Activated CD4-positive, alpha-beta T cell treated with anti-CD3 and anti-CD28 coated beads, Interleukin-2, amount 10 ng/mL, durations not matched to agents 24 days and 14 days (primary cell): ENCODE results near the gene IRF5. TPM values are rescaled to one million over a fixed set of nuclear protein-coding genes. Genes with fewer than 3 reads are reported as not detected.

Experiments used
- DNase-seq: peaks from one replicate; pipeline ENCODE4 v3.0.0; 2022
- H3K27ac Mint-ChIP-seq: one replicate; pipeline ENCODE4 v1.8.0; 2022; ENCODE audit warnings: mild to moderate bottlenecking, mixed read lengths
- H3K27me3 Mint-ChIP-seq: one replicate; pipeline ENCODE4 v1.8.0; 2022; ENCODE audit warnings: mixed read lengths
- H3K36me3 Mint-ChIP-seq: one replicate; pipeline ENCODE4 v1.8.0; 2022; ENCODE audit warnings: low read depth, mild to moderate bottlenecking, mixed read lengths
- H3K4me1 Mint-ChIP-seq: one replicate; pipeline ENCODE4 v1.8.0; 2021; ENCODE audit warnings: mixed read lengths
- H3K4me3 Mint-ChIP-seq: one replicate; pipeline ENCODE4 v1.8.0; 2022; ENCODE audit warnings: mild to moderate bottlenecking, moderate library complexity, mixed read lengths
- H3K9me3 Mint-ChIP-seq: one replicate; pipeline ENCODE4 v1.8.0; 2021; ENCODE audit warnings: mixed read lengths
- intact Hi-C: fragments of 100-400 bp; cut with micrococcal nuclease; formaldehyde crosslinking; loops from one replicate; pipeline ENCODE4 v1.15.1; 2023
- total RNA-seq: library from RNA; stranded (reverse); gene quantifications from 2 replicates; pipeline ENCODE4 v1.2.3, GENCODE V29; 2022

The IRF5 gene
- total RNA-seq, 1 donor from 2014 or later = 18.6 TPM

GRCh38 chr7:128945668-128946366 lies 8.1 kb downstream of the IRF5 start:
- Mint-ChIP-seq H3K27ac (no peak overlapping the region), H3K9me3 (no peaks in the 10 kb centered on the region), H3K36me3 (peaks cover 9% of the 10 kb centered on the region), H3K27me3 (no peaks in the 10 kb centered on the region), H3K4me1 (peaks cover 7% of the 10 kb centered on the region), H3K4me3 (no peak overlapping the region)
- intact Hi-C loops = no loop called here
- DNase-seq = no peak

- no peaks in the 10 kb centered on the region for H3K9me3 Mint-ChIP-seq
- intact Hi-C loops = no loop called here
Measured at GRCh38 chr7:128946936-128947830, 9.5 kb downstream of the IRF5 start.

GRCh38 chr7:128947854-128948253 lies 10.1 kb downstream of the IRF5 start:
- no peak overlapping the region for H3K4me3 Mint-ChIP-seq
- peaks cover 23% of the 10 kb centered on the region for H3K36me3 Mint-ChIP-seq
- H3K9me3 Mint-ChIP-seq = no peaks in the 10 kb centered on the region
- no peaks in the 10 kb centered on the region for H3K4me1 Mint-ChIP-seq
- intact Hi-C loops = no loop called here
- no peaks in the 10 kb centered on the region for H3K27me3 Mint-ChIP-seq
- H3K27ac Mint-ChIP-seq = no peak overlapping the region
- no peak for DNase-seq

More at GRCh38 chr7:128946936-128947830, 9.5 kb downstream of the IRF5 start:
- Mint-ChIP-seq H3K27ac (no peak overlapping the region), H3K4me3 (no peak overlapping the region), H3K36me3 (peaks cover 19% of the 10 kb centered on the region), H3K27me3 (no peaks in the 10 kb centered on the region), H3K4me1 (no peaks in the 10 kb centered on the region)
- DNase-seq = no peak

- Mint-ChIP-seq H3K27me3 (no peaks in the 10 kb centered on the region), H3K36me3 (peaks cover 28% of the 10 kb centered on the region), H3K9me3 (no peaks in the 10 kb centered on the region), H3K27ac (no peak overlapping the region), H3K4me3 (no peak overlapping the region), H3K4me1 (no peaks in the 10 kb centered on the region)
- intact Hi-C loops = no loop called here
- no peak for DNase-seq
Measured at GRCh38 chr7:128948312-128948973, 10.7 kb downstream of the IRF5 start.

GRCh38 chr7:128948976-128949760 lies 11.4 kb downstream of the IRF5 start:
- Mint-ChIP-seq H3K9me3 (no peaks in the 10 kb centered on the region), H3K36me3 (peaks cover 35% of the 10 kb centered on the region), H3K4me3 (no peak overlapping the region), H3K27ac (no peak overlapping the region), H3K4me1 (no peaks in the 10 kb centered on the region), H3K27me3 (no peaks in the 10 kb centered on the region)
- DNase-seq = no peak
- intact Hi-C loops = no loop called here

GRCh38 chr7:128951296-128951695 lies 13.6 kb downstream of the IRF5 start:
- no peak overlapping the region for H3K27ac Mint-ChIP-seq
- DNase-seq = no peak
- H3K4me1 Mint-ChIP-seq = peaks cover 3% of the 10 kb centered on the region
- intact Hi-C loops = no loop called here
- peaks cover 46% of the 10 kb centered on the region for H3K36me3 Mint-ChIP-seq
- H3K4me3 Mint-ChIP-seq = no peak overlapping the region
- H3K27me3 Mint-ChIP-seq = no peaks in the 10 kb centered on the region
- H3K9me3 Mint-ChIP-seq = no peaks in the 10 kb centered on the region

GRCh38 chr7:128954150-128954549 lies 16.4 kb downstream of the IRF5 start:
- Mint-ChIP-seq H3K27ac (no peak overlapping the region), H3K9me3 (no peaks in the 10 kb centered on the region), H3K36me3 (peaks cover 63% of the 10 kb centered on the region), H3K4me1 (peaks cover 9% of the 10 kb centered on the region), H3K4me3 (no peak overlapping the region), H3K27me3 (no peaks in the 10 kb centered on the region)
- no peak for DNase-seq
- intact Hi-C loops = no loop called here

GRCh38 chr7:128954830-128955802 lies 17.4 kb downstream of the IRF5 start:
- Mint-ChIP-seq H3K4me3 (no peak overlapping the region), H3K9me3 (no peaks in the 10 kb centered on the region), H3K27me3 (no peaks in the 10 kb centered on the region), H3K27ac (peak overlapping the region; percentile 65), H3K36me3 (peaks cover 68% of the 10 kb centered on the region), H3K4me1 (peaks cover 15% of the 10 kb centered on the region)
- intact Hi-C loops = no loop called here
- no peak for DNase-seq

GRCh38 chr7:128955981-128956380 lies 18.3 kb downstream of the IRF5 start:
- DNase-seq = no peak
- no peak overlapping the region for H3K27ac Mint-ChIP-seq

GRCh38 chr7:128959296-128959695 lies 21.6 kb downstream of the IRF5 start:
- no peak for DNase-seq
- Mint-ChIP-seq H3K27ac (no peak overlapping the region), H3K4me3 (no peak overlapping the region), H3K27me3 (no peaks in the 10 kb centered on the region), H3K4me1 (peaks cover 37% of the 10 kb centered on the region), H3K36me3 (peaks cover 62% of the 10 kb centered on the region), H3K9me3 (peaks cover 4% of the 10 kb centered on the region)
- intact Hi-C loops = no loop called here

More at GRCh38 chr7:128955981-128956380, 18.3 kb downstream of the IRF5 start:
- peaks cover 15% of the 10 kb centered on the region for H3K4me1 Mint-ChIP-seq
- peaks cover 67% of the 10 kb centered on the region for H3K36me3 Mint-ChIP-seq
- no peaks in the 10 kb centered on the region for H3K27me3 Mint-ChIP-seq
- no peak overlapping the region for H3K4me3 Mint-ChIP-seq
- no peaks in the 10 kb centered on the region for H3K9me3 Mint-ChIP-seq
- intact Hi-C loops = no loop called here

- peaks cover 64% of the 10 kb centered on the region for H3K36me3 Mint-ChIP-seq
- H3K27ac Mint-ChIP-seq = no peak overlapping the region
- intact Hi-C loops = no loop called here
- no peak overlapping the region for H3K4me3 Mint-ChIP-seq
- H3K9me3 Mint-ChIP-seq = peaks cover 4% of the 10 kb centered on the region
- H3K4me1 Mint-ChIP-seq = peaks cover 33% of the 10 kb centered on the region
- H3K27me3 Mint-ChIP-seq = no peaks in the 10 kb centered on the region
- DNase-seq = no peak
Measured at GRCh38 chr7:128961030-128961659, 23.4 kb downstream of the IRF5 start.

- Mint-ChIP-seq H3K4me3 (peak overlapping the region; percentile 50), H3K27me3 (no peaks in the 10 kb centered on the region), H3K27ac (peak overlapping the region; percentile 87), H3K36me3 (peaks cover 64% of the 10 kb centered on the region), H3K4me1 (peaks cover 30% of the 10 kb centered on the region), H3K9me3 (peaks cover 4% of the 10 kb centered on the region)
- no peak for DNase-seq
- intact Hi-C loops = loop anchor here (1.0 kb wide), 4 partner anchors 25 to 128 kb away; partner anchors contain the start of gene TNPO3
Measured at GRCh38 chr7:128962899-128963298, 25.2 kb downstream of the IRF5 start.
